H1 (cell line): ENCODE data around the gene ADGRE2. TPM values are rescaled to one million over a fixed set of nuclear protein-coding genes. Genes with fewer than 3 reads are reported as not detected.
"Not testable (repeated sequence)": the region's sequence is repeated elsewhere in the genome, so short reads cannot be mapped to it uniquely, and the experiment has no call there.

ENCODE experiments used
- CTCF ChIA-PET: fragments of 300-600 bp; sonication (Branson Sonifier 250); formaldehyde crosslinking; loops from one replicate; lab custom pipeline; 2021; ENCODE audit not compliant: partially characterized antibody; lab: Charles Lee
- POLR2A ChIA-PET: fragments of 300-600 bp; sonication (Branson Sonifier 250); formaldehyde crosslinking; loops from one replicate; lab custom pipeline; 2021; ENCODE audit warnings: inconsistent platforms; ENCODE audit not compliant: partially characterized antibody; lab: Charles Lee
- DNase-seq, 2 experiments: peaks; one replicate each; pipeline versions ENCODE4 v3.0.0 to v3.0.0-alpha.2; 2010 to 2022; ENCODE audit warnings: low spot score in 2 of 2, low read depth in 1 of 2, mixed read lengths in 1 of 2
- FAIRE-seq: peaks from 2 replicates; lab custom pipeline; 2011; peaks lifted over from hg19 to GRCh38; lab: Jason Lieb, UNC
- H2AFZ ChIP-seq: 2 replicates; pipeline ENCODE4 v1.8.1; 2012; ENCODE audit warnings: low read length, inconsistent platforms
- H2AK5ac ChIP-seq: 2 replicates; pipeline ENCODE4 v1.6.1; 2013; ENCODE audit warnings: low read depth, low read length
- H2BK120ac ChIP-seq: replicated peaks from 2 replicates; pipeline ENCODE3; 2013; ENCODE audit warnings: low read depth, low read length, inconsistent platforms
- H2BK12ac ChIP-seq: 2 replicates; pipeline ENCODE4 v1.6.1; 2013; ENCODE audit warnings: low read depth, low read length
- H2BK15ac ChIP-seq: 2 replicates; pipeline ENCODE4 v1.6.1; 2013; ENCODE audit warnings: low read length
- H2BK20ac ChIP-seq: 2 replicates; pipeline ENCODE4 v1.6.1; 2013; ENCODE audit warnings: low read length
- H2BK5ac ChIP-seq: 2 replicates; pipeline ENCODE4 v1.6.1; 2013; ENCODE audit warnings: low read depth, low read length
- H3K14ac ChIP-seq: 2 replicates; pipeline ENCODE4 v1.6.1; 2013; ENCODE audit warnings: inconsistent platforms; ENCODE audit not compliant: insufficient read length
- H3K18ac ChIP-seq: 2 replicates; pipeline ENCODE4 v1.6.1; 2013; ENCODE audit warnings: low read length; ENCODE audit errors: extremely low read depth
- H3K23ac ChIP-seq: 2 replicates; pipeline ENCODE4 v1.6.1; 2013; ENCODE audit warnings: inconsistent platforms; ENCODE audit not compliant: insufficient read length
- H3K23me2 ChIP-seq: 2 replicates; pipeline ENCODE4 v1.6.1; 2013; ENCODE audit warnings: low read depth, low read length
- H3K27ac ChIP-seq: 2 replicates; pipeline ENCODE4 v1.6.1; 2011; ENCODE audit warnings: low read depth, low read length, inconsistent platforms
- H3K27me3 ChIP-seq, 4 experiments: replicated peaks in 1 of 4; 1 replicate in 1 of 4; 2 replicates in 3 of 4; pipeline versions ENCODE4 v1.6.1 to v1.8.1; 2011 to 2013; ENCODE audit warnings: low read length in 3 of 4, mild to moderate bottlenecking in 3 of 4, inconsistent platforms in 2 of 4, mixed read lengths in 2 of 4, moderate library complexity in 1 of 4; ENCODE audit not compliant: control insufficient read depth in 3 of 4, insufficient read depth in 3 of 4; ENCODE audit errors: extremely low read depth in 1 of 4
- H3K36me3 ChIP-seq, 4 experiments: 2 replicates each; pipeline versions ENCODE4 v1.6.1 to v1.8.1; 2011 to 2013; ENCODE audit warnings: mild to moderate bottlenecking in 4 of 4, low read length in 3 of 4, moderate library complexity in 2 of 4, control low read depth in 1 of 4, inconsistent platforms in 1 of 4; ENCODE audit not compliant: insufficient read depth in 4 of 4, control insufficient read depth in 2 of 4
- H3K4ac ChIP-seq: replicated peaks from 2 replicates; pipeline ENCODE3; 2013; ENCODE audit warnings: low read length, low read depth, mixed read lengths, inconsistent platforms; ENCODE audit not compliant: insufficient read length
- H3K4me1 ChIP-seq, 4 experiments: replicated peaks in 1 of 4; 1 replicate in 1 of 4; 2 replicates in 3 of 4; pipeline versions ENCODE4 v1.6.1 to v1.8.1; 2011 to 2013; ENCODE audit warnings: low read length in 3 of 4, inconsistent platforms in 2 of 4, mixed read lengths in 1 of 4; ENCODE audit not compliant: insufficient read depth in 4 of 4, control insufficient read depth in 3 of 4
- H3K4me2 ChIP-seq, 2 experiments: 2 replicates each; pipeline versions ENCODE4 v1.6.1 to v1.8.1; 2011 to 2013; ENCODE audit warnings: low read depth in 2 of 2, low read length in 2 of 2, control low read depth in 1 of 2, inconsistent platforms in 1 of 2, mild to moderate bottlenecking in 1 of 2; ENCODE audit not compliant: insufficient read depth in 1 of 2
- H3K4me3 ChIP-seq, 4 experiments: fragments of 200-600, 300-600 bp in 1 of 4; sonication (generic), shearing (Covaris generic), sonication (Bioruptor Twin) in 1 of 4; 2 replicates each; pipeline versions ENCODE4 v1.5.1 to v1.8.1; 2011 to 2016; ENCODE audit warnings: low read length in 4 of 4, low read depth in 3 of 4, control low read depth in 2 of 4, inconsistent platforms in 2 of 4, mild to moderate bottlenecking in 2 of 4, mixed read lengths in 1 of 4, moderate library complexity in 1 of 4; ENCODE audit not compliant: insufficient read depth in 2 of 4; ENCODE audit errors: extremely low read depth in 1 of 4
- H3K56ac ChIP-seq: replicated peaks from 2 replicates; pipeline ENCODE3; 2013; ENCODE audit warnings: low read depth, mild to moderate bottlenecking, mixed read lengths, low read length, inconsistent platforms; ENCODE audit not compliant: insufficient read length
- H3K79me1 ChIP-seq: 2 replicates; pipeline ENCODE4 v1.6.1; 2013; ENCODE audit warnings: low read depth, low read length, control low read depth
- H3K79me2 ChIP-seq, 2 experiments: 2 replicates each; pipeline versions ENCODE4 v1.6.1 to v1.8.1; 2012 to 2013; ENCODE audit warnings: low read length in 2 of 2, mild to moderate bottlenecking in 2 of 2, inconsistent platforms in 1 of 2; ENCODE audit not compliant: insufficient read depth in 2 of 2, control insufficient read depth in 1 of 2
- H3K9ac ChIP-seq, 4 experiments: replicated peaks in 1 of 4; 1 replicate in 1 of 4; 2 replicates in 3 of 4; pipeline versions ENCODE4 v1.6.1 to v1.8.1; 2011 to 2013; ENCODE audit warnings: low read depth in 3 of 4, low read length in 3 of 4, control low read depth in 2 of 4, mild to moderate bottlenecking in 2 of 4, moderate library complexity in 2 of 4, inconsistent platforms in 1 of 4; ENCODE audit errors: extremely low read depth in 1 of 4
- H3K9me3 ChIP-seq, 2 experiments: 2 replicates each; pipeline versions ENCODE4 v1.6.1 to v1.8.1; 2012 to 2013; ENCODE audit warnings: mild to moderate bottlenecking in 2 of 2, moderate library complexity in 2 of 2, control low read depth in 1 of 2, inconsistent platforms in 1 of 2, low read depth in 1 of 2, low read length in 1 of 2, mixed read lengths in 1 of 2; ENCODE audit not compliant: insufficient read depth in 2 of 2
- H4K20me1 ChIP-seq, 2 experiments: replicated peaks in 1 of 2; 2 replicates each; pipeline versions ENCODE3 to v1.8.1; 2011 to 2013; ENCODE audit warnings: inconsistent platforms in 2 of 2, low read length in 2 of 2, mild to moderate bottlenecking in 1 of 2; ENCODE audit not compliant: insufficient read depth in 2 of 2, control insufficient read depth in 1 of 2
- H4K5ac ChIP-seq: 2 replicates; pipeline ENCODE4 v1.6.1; 2013; ENCODE audit warnings: low read length, low read depth, mixed read lengths, inconsistent platforms; ENCODE audit not compliant: insufficient read length
- H4K8ac ChIP-seq: 2 replicates; pipeline ENCODE4 v1.8.0; 2013; ENCODE audit warnings: mild to moderate bottlenecking, moderate library complexity, low read length, inconsistent platforms; ENCODE audit not compliant: insufficient read depth; ENCODE audit errors: extremely low read depth
- H4K91ac ChIP-seq: replicated peaks from 2 replicates; pipeline ENCODE3; 2013; ENCODE audit warnings: low read length, mixed read lengths, inconsistent platforms; ENCODE audit not compliant: insufficient read length
- WGBS, 2 experiments: shearing (Covaris generic) in 1 of 2; methylation state at CpG; one replicate each; pipeline versions ENCODE4 v1.1.6 to v1.1.7; 2013 to 2015; ENCODE audit warnings: low lambda C conversion rate in 2 of 2, mixed read lengths in 2 of 2, inconsistent platforms in 1 of 2, low coverage in 1 of 2, missing lambda C conversion rate in 1 of 2; ENCODE audit not compliant: insufficient replicate concordance in 2 of 2, insufficient coverage in 1 of 2, insufficient read length in 1 of 2; ENCODE audit errors: extremely low coverage in 1 of 2, missing lambda C conversion rate in 1 of 2; 5-methylcytosine and 5-hydroxymethylcytosine counted together
- polyA plus RNA-seq, 7 experiments: library from polyadenylated mRNA; depleted of rRNA in 3 of 7; stranded (reverse) in 5 of 7; unstranded in 2 of 7; fragments of >200 nt in 5 of 7; fragments of 200-250 nt in 2 of 7; gene quantifications; 1 replicate in 5 of 7; 2 replicates in 1 of 7; 4 replicates in 1 of 7; pipeline versions ENCODE4 v1.2.1 to v1.2.3, GENCODE V29; 2011 to 2013; ENCODE audit warnings: missing spikeins in 2 of 7, mixed read lengths in 2 of 7
- total RNA-seq: library from RNA; stranded (reverse); fragmentation: NEBNext Ultra II Directional; extraction: Animal tissue kit (Norgen Biotek cat#: 25700); gene quantifications from 2 replicates; pipeline ENCODE4 v1.2.1, GENCODE V29; 2021

ADGRE2 gene
- total and polyA plus RNA-seq, 2 of the 8 experiments (the other 6 are each of a cell fraction or from before 2014, with no cell fraction given): 2.0 to 4.5 TPM

GRCh38 chr19:14765403-14765802, 13.0 kb downstream of the ADGRE2 start:
- H4K8ac ChIP-seq, H3K4ac ChIP-seq, DNase-seq, H3K27ac ChIP-seq, H2BK12ac ChIP-seq, H2BK5ac ChIP-seq, H3K4me2 ChIP-seq, H2BK20ac ChIP-seq, H2AK5ac ChIP-seq, H3K56ac ChIP-seq, H3K79me2 ChIP-seq, H2AFZ ChIP-seq, H4K20me1 ChIP-seq, H3K9ac ChIP-seq, H2BK15ac ChIP-seq, H3K23ac ChIP-seq, H2BK120ac ChIP-seq, H3K4me1 ChIP-seq, H3K14ac ChIP-seq, H4K5ac ChIP-seq, H3K27me3 ChIP-seq, H3K79me1 ChIP-seq, H3K36me3 ChIP-seq, H3K9me3 ChIP-seq, H3K18ac ChIP-seq, H3K23me2 ChIP-seq, H3K4me3 ChIP-seq, H4K91ac ChIP-seq: not testable (repeated sequence)
- 94% methylated on average over 4 of the region's 18 CpGs; no CpG with 5 or more reads in 1 of the 2 experiments for WGBS, 2 experiments
- ChIA-PET CTCF (interaction anchor here (1.3 kb wide), 1 partner anchor 9 kb away, joined by 4 read pairs; no protein-coding TSS in a partner anchor), POLR2A (interaction anchor here (1.3 kb wide), 1 partner anchor 9 kb away, joined by 3 read pairs; no protein-coding TSS in a partner anchor)
- FAIRE-seq: peak; percentile 66
